ENCODE data around the gene MT1H.

MT1H gene

DNA sequence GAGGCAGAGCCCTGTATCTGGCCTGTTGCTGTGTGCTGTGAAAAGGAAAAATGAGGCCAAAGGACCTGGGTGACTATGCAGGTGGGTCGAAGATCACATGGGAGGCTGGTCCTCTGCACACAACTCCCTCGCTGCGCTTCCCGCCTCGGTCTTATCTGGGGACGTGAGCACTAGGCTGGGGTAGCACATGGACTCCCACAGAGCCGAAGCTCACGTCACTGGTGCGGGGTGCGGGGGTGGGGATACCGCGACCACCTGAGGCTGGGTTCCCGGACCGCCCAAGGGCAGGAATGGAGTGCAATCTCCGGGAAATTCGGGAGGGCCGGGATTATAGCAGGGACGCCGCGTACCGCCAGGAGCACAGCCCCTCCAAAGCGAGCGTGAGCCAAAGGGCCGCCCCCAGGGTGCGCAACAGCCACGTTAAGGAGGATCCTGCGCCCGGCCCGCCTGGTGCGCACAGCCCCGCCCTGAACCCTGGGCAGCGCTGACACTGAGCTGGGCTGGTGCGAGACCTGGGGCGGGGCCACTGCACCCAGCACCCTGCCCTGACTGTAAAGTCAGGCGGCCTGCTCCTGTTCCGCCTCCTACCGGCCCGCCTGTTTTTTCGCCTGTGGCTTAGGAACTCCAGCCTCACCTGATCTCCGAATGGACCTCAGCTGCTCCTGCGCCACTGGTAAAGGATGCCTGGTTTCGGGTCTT, 26.4 kb upstream of the MT1H start:
- TF ChIP-seq, protein P1, sequence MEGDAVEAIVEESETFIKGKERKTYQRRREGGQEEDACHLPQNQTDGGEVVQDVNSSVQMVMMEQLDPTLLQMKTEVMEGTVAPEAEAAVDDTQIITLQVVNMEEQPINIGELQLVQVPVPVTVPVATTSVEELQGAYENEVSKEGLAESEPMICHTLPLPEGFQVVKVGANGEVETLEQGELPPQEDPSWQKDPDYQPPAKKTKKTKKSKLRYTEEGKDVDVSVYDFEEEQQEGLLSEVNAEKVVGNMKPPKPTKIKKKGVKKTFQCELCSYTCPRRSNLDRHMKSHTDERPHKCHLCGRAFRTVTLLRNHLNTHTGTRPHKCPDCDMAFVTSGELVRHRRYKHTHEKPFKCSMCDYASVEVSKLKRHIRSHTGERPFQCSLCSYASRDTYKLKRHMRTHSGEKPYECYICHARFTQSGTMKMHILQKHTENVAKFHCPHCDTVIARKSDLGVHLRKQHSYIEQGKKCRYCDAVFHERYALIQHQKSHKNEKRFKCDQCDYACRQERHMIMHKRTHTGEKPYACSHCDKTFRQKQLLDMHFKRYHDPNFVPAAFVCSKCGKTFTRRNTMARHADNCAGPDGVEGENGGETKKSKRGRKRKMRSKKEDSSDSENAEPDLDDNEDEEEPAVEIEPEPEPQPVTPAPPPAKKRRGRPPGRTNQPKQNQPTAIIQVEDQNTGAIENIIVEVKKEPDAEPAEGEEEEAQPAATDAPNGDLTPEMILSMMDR (IDR thresholded peaks at IDR 0.05; ENCODE audit: low read depth, low read length): peak; percentile 45
- in situ Hi-C loops (cut with HindIII; ENCODE audit: low sequenced_read_pairs): no loop called here
- no peak for DNase-seq (ENCODE audit: low read depth, low spot score)
- H3K4me3 ChIP-seq (ENCODE audit: low read depth, low read length): peak overlapping the region; percentile 23

DNA sequence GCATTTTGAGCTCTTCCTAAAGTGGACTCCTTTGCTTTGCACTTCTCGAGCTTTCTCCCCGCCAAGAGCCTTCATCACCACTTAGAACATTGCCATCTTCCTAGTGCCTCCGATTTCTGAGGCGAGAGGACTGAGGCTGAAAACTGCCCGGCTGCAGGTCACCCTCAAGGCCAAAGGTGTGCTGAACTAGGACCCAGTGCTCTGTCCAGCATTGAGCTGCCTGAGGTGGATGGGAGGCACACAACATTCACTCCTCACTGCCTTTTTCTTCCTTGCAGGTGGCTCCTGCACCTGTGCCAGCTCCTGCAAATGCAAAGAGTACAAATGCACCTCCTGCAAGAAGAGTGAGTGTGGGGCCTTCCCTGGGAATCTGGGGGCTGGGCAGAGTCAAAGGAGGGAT, 25.8 kb upstream of the MT1H start:
- H3K4me3 ChIP-seq (ENCODE audit: low read depth, low read length): no peak overlapping the region
- TF ChIP-seq, protein P1 (IDR thresholded peaks at IDR 0.05; ENCODE audit: low read depth, low read length): no peak
- in situ Hi-C loops (cut with HindIII; ENCODE audit: low sequenced_read_pairs): no loop called here
- no peak for DNase-seq (ENCODE audit: low read depth, low spot score)

DNA sequence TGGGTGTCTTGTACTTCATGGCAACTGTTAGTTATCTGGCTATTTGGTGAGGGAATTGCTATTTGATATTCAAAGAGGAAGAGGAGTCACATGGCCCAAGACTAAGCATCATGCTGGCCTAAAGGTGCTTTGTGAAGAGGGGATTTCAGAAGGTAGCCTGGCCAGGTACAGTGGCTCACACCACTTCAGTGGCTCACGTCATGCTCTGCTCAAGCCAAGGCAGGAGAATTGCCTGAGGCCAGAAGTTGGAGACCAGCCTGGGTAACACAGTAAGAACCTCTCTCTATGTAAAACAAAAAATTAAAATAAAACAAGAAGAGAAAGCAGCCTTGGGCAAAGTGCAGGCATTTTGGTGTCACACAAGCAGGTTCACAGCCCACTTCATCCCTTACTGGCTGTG, 24.3 kb upstream of the MT1H start:
- TF ChIP-seq, protein P1 (IDR thresholded peaks at IDR 0.05; ENCODE audit: low read depth, low read length): no peak
- no peak for DNase-seq (ENCODE audit: low read depth, low spot score)
- no peak overlapping the region for H3K4me3 ChIP-seq (ENCODE audit: low read depth, low read length)
- in situ Hi-C loops (cut with HindIII; ENCODE audit: low sequenced_read_pairs): no loop called here

DNA sequence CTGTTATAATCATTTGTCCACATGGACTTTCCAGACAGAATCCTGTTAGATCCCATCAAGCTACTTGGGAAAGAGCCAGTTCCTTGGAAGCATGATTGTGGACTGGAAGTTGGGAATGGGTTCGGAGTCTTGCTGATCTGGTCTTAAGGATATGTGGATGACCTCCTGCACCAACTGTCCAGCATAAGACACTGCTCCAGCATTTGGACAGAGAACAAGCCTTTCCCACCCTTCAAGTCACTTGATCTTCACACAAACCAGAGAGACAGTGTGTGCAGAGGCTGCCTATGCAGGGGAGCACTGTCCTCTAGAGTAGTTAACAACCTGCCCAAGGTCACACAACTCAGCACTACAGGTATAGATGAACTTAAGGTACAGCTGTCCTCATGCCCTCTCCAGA, 23.8 kb upstream of the MT1H start:
- no peak for DNase-seq (ENCODE audit: low read depth, low spot score)
- TF ChIP-seq, protein P1 (IDR thresholded peaks at IDR 0.05; ENCODE audit: low read depth, low read length): no peak
- H3K4me3 ChIP-seq (ENCODE audit: low read depth, low read length): no peak overlapping the region
- in situ Hi-C loops (cut with HindIII; ENCODE audit: low sequenced_read_pairs): no loop called here

DNA sequence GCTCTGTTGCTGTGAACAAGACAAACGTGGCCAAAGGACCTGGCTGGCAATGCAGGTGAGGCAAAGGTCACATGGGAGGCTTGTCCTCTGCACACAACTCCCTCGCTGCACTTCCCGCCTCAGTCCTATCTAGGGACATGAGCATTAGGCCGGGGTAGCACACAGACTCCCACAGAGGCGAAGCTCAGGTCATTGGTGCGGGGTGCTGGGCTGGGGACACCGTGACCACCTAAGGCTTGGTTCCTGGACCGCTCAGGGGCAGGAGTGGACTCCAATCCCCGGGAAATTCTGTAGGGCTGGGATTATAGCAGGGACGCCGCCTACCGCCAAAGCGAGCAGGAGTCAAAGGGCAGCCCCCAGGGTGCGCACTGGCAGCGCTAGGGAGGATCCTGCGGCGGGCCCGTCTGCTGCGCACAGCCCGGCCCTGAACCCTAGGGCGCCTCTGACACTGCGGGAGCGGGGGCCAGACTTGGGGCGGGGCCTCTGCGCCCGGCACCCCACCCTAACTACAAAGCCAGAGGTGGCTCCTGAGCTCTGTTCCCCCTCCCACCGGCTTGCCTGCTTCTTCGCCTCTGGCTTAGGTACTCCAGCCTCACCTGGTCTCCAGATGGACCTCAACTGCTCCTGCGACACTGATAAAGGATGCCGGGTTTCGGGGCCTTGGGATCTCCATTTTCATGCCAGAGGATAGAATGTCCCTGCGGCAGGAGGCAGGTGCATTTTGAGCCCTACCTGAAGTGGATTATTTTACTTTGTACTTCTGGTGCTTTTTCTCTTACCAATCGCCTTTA, 21.8 kb upstream of the MT1H start:
- in situ Hi-C loops (cut with HindIII; ENCODE audit: low sequenced_read_pairs): no loop called here
- no peak for DNase-seq (ENCODE audit: low read depth, low spot score)
- TF ChIP-seq, protein P1 (IDR thresholded peaks at IDR 0.05; ENCODE audit: low read depth, low read length): no peak
- H3K4me3 ChIP-seq (ENCODE audit: low read depth, low read length): no peak overlapping the region

DNA sequence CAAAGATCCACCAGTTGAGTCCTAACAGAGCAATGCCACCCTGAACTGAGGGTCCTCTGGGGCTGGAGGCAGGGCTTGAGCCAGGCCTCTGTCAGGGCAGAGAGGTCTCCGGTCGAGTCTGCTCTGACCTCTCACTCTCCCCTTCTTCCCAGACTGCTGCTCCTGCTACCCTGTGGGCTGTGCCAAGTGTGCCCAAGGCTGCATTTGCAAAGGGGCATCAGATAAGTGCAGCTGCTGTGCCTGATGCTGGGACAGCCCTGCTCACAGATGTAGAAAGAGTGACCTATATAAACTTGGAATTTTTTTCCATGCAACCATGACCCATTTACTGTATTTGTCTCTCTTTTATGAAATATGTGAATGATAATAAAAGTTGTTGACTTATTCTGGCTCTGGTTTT, 20.3 kb upstream of the MT1H start:
- in situ Hi-C loops (cut with HindIII; ENCODE audit: low sequenced_read_pairs): no loop called here
- DNase-seq (ENCODE audit: low read depth, low spot score): no peak
- no peak overlapping the region for H3K4me3 ChIP-seq (ENCODE audit: low read depth, low read length)
- TF ChIP-seq, protein P1 (IDR thresholded peaks at IDR 0.05; ENCODE audit: low read depth, low read length): no peak
